T-cell (primary cell): ENCODE measurements around the gene TMBIM6. TPM values are rescaled to one million over a fixed set of nuclear protein-coding genes. Genes with fewer than 3 reads are reported as not detected.

ENCODE experiments used
- ATAC-seq, 4 experiments: fragments of 200-7000 bp in 3 of 4; fragments of 150-1000 bp in 1 of 4; cut with Tn5 transposase; replicated peaks in 1 of 4; 1 replicate in 3 of 4; 2 replicates in 1 of 4; pipeline ENCODE4 v1.10.0; 2021; ENCODE audit warnings: moderate library complexity in 3 of 4, mild to moderate bottlenecking in 2 of 4, moderate number of reproducible peaks in 1 of 4
- CTCF ChIA-PET, 2 donors: fragments of 300-600 bp; sonication (Branson Sonifier 250); formaldehyde crosslinking; loops; one replicate each; lab custom pipeline; 2022; ENCODE audit warnings: antibody characterized with exemption in 2 of 2; lab: Charles Lee
- POLR2A ChIA-PET, 2 donors: fragments of 300-600 bp; sonication (Branson Sonifier 250); formaldehyde crosslinking; loops; one replicate each; lab custom pipeline; 2022; ENCODE audit warnings: antibody characterized with exemption in 2 of 2; lab: Charles Lee
- DNase-seq, 35 experiments: peaks; one replicate each; pipeline versions ENCODE4 v3.0.0 to v3.0.0-alpha.2; 2013 to 2023
- H3K27ac ChIP-seq: one replicate; pipeline ENCODE4 v1.5.1; 2013; ENCODE audit warnings: low read length
- H3K27me3 ChIP-seq, 2 experiments: replicated peaks in 1 of 2; 1 replicate in 1 of 2; 2 replicates in 1 of 2; pipeline versions ENCODE4 v1.6.1 to v1.7.0; 2013; ENCODE audit warnings: low read length in 1 of 2, mixed read lengths in 1 of 2; ENCODE audit not compliant: control insufficient read depth in 2 of 2, insufficient read depth in 2 of 2; ENCODE audit errors: extremely low read depth in 1 of 2
- H3K36me3 ChIP-seq, 2 donors: 1 replicate in 1 of 2; 2 replicates in 1 of 2; pipeline versions ENCODE4 v1.6.1 to v1.7.0; 2013; ENCODE audit warnings: low read length in 1 of 2; ENCODE audit not compliant: control insufficient read depth in 2 of 2, insufficient read depth in 1 of 2; ENCODE audit errors: extremely low read depth in 1 of 2
- H3K4me1 ChIP-seq, 2 experiments: 1 replicate in 1 of 2; 2 replicates in 1 of 2; pipeline versions ENCODE4 v1.6.1 to v1.7.0; 2013; ENCODE audit warnings: low read length in 2 of 2, mixed read lengths in 1 of 2; ENCODE audit not compliant: insufficient read depth in 2 of 2, control insufficient read depth in 1 of 2; ENCODE audit errors: extremely low read depth in 1 of 2
- H3K4me3 ChIP-seq, 2 donors: 1 replicate in 1 of 2; 2 replicates in 1 of 2; pipeline versions ENCODE4 v1.5.1 to v1.7.0; 2013; ENCODE audit warnings: mild to moderate bottlenecking in 2 of 2, low read length in 1 of 2, moderate library complexity in 1 of 2; ENCODE audit not compliant: control insufficient read depth in 1 of 2; ENCODE audit errors: extremely low read depth in 1 of 2
- H3K9me3 ChIP-seq: 2 replicates; pipeline ENCODE4 v1.7.0; 2013
- H3K27ac Mint-ChIP-seq, 2 donors: one replicate each; pipeline ENCODE4 v1.8.0; 2020 to 2021; ENCODE audit warnings: mild to moderate bottlenecking in 2 of 2, mixed read lengths in 2 of 2
- H3K27me3 Mint-ChIP-seq, 2 donors: one replicate each; pipeline ENCODE4 v1.8.0; 2021 to 2022; ENCODE audit warnings: mixed read lengths in 2 of 2
- H3K36me3 Mint-ChIP-seq: one replicate; pipeline ENCODE4 v1.8.0; 2021; ENCODE audit warnings: mixed read lengths
- H3K4me1 Mint-ChIP-seq, 3 donors: one replicate each; pipeline ENCODE4 v1.8.0; 2020 to 2022; ENCODE audit warnings: mixed read lengths in 3 of 3, mild to moderate bottlenecking in 1 of 3
- H3K4me3 Mint-ChIP-seq, 3 donors: one replicate each; pipeline ENCODE4 v1.8.0; 2020 to 2022; ENCODE audit warnings: mild to moderate bottlenecking in 3 of 3, mixed read lengths in 3 of 3, moderate library complexity in 3 of 3
- H3K9me3 Mint-ChIP-seq, 3 donors: one replicate each; pipeline ENCODE4 v1.8.0; 2020 to 2022; ENCODE audit warnings: mixed read lengths in 3 of 3
- WGBS: methylation state at CpG from one replicate; pipeline ENCODE4 v1.1.5; 2013; ENCODE audit warnings: missing lambda C conversion rate; ENCODE audit not compliant: insufficient coverage; 5-methylcytosine and 5-hydroxymethylcytosine counted together
- total RNA-seq, 35 experiments: library from RNA in 6 of 35; stranded (reverse) in 6 of 35; fragments of 120-200 nt in 1 of 35; gene quantifications; one replicate each; pipeline versions ENCODE4 v1.2.1 to v1.2.4 and lab custom pipeline; 2013 to 2026

TMBIM6 gene
- total RNA-seq: 100 to 1,000 TPM; 333 to 426 (median 401) TPM
- 374 TPM for total RNA-seq (2013)
- total RNA-seq (lab: John Stamatoyannopoulos, UW): 401 to 985 (median 680) reads per million in 29 experiments

GRCh38 chr12:49740930-49741881 lies at the start of gene TMBIM6:
TSS of gene TMBIM6 (plus strand) at chr12:49741557. CDS start at chr12:49752494, 10,937 bp downstream.
- Histone ChIP-seq H3K27ac (peak within 1 kb of the TSS; percentile 96), H3K4me3 (peak within 1 kb of the TSS; percentile 70 to 90), H3K9me3 (no peaks in the 10 kb centered on the region), H3K36me3 (peaks cover 0 to 14% of the 10 kb centered on the region in 2 donors), H3K4me1 (peaks cover 32 to 33% of the 10 kb centered on the region in 2 experiments), H3K27me3 (no peaks in the 10 kb centered on the region)
- DNase-seq (peak; percentile 94 to 100 (median 99)), ATAC-seq (peak; percentile 87 to 94 (median 94))
- CTCF ChIA-PET: interaction anchor here (0.6 to 2.7 kb wide), 48 partner anchors 9 to 1790 kb away, joined by 3 to 57 read pairs (median 5); partner anchors contain the start of genes BCDIN3D (in 1 of the 2), COX14 (in 1 of the 2), NCKAP5L (in 1 of the 2) and PRPF40B (in 1 of the 2)
- H3K36me3 Mint-ChIP-seq: peaks cover 9% of the 10 kb centered on the region
- H3K4me3 Mint-ChIP-seq: peak within 1 kb of the TSS; percentile 87 to 97 (median 92)
- peaks cover 47% of the 10 kb centered on the region in 3 donors for H3K4me1 Mint-ChIP-seq
- no peaks in the 10 kb centered on the region for H3K9me3 Mint-ChIP-seq
- POLR2A ChIA-PET: interaction anchor here (0.6 to 1.4 kb wide), 24 partner anchors 9 to 1079 kb away, joined by 3 to 14 read pairs (median 4); partner anchors contain the start of genes COX14 (in 1 of the 2) and TROAP (in 1 of the 2)
- peak within 1 kb of the TSS; percentile 97 to 99 for H3K27ac Mint-ChIP-seq
- 3% methylated on average over 42 of the region's 50 CpGs for WGBS
- H3K27me3 Mint-ChIP-seq: no peaks in the 10 kb centered on the region

- Mint-ChIP-seq H3K4me3 (no peak overlapping the region), H3K4me1 (peaks cover 46 to 58% (median 46%) of the 10 kb centered on the region in 3 donors), H3K36me3 (no peaks in the 10 kb centered on the region), H3K27me3 (no peaks in the 10 kb centered on the region), H3K9me3 (no peaks in the 10 kb centered on the region), H3K27ac (no peak overlapping the region)
- Histone ChIP-seq H3K4me1 (peaks cover 3 to 12% of the 10 kb centered on the region in 2 experiments), H3K27ac (no peak overlapping the region), H3K36me3 (no peaks in the 10 kb centered on the region), H3K9me3 (no peaks in the 10 kb centered on the region), H3K27me3 (no peaks in the 10 kb centered on the region), H3K4me3 (no peak overlapping the region)
- no peak for DNase-seq
- CTCF ChIA-PET: interaction anchor here (0.5 to 0.8 kb wide), 5 partner anchors 29 to 576 kb away, joined by 3 to 7 read pairs (median 3); no protein-coding TSS in a partner anchor
- ATAC-seq: no peak
- 85% methylated on average over 3 of the region's 3 CpGs for WGBS
- POLR2A ChIA-PET: interaction anchor here in 1 of 2 donors (0.7 kb wide), 1 partner anchor 316 kb away, joined by 3 read pairs; no protein-coding TSS in a partner anchor
Measured at GRCh38 chr12:49692851-49693250, 48.5 kb upstream of the TMBIM6 start.

GRCh38 chr12:49693931-49694444 lies 47.4 kb upstream of the TMBIM6 start:
- ChIA-PET POLR2A (interaction anchor here in 1 of 2 donors (0.7 kb wide), 1 partner anchor 20 kb away, joined by 4 read pairs; no protein-coding TSS in a partner anchor), CTCF (interaction anchor here in 1 of 2 donors (0.9 kb wide), 1 partner anchor 663 kb away, joined by 3 read pairs; no protein-coding TSS in a partner anchor)
- no peaks in the 10 kb centered on the region for H3K9me3 Mint-ChIP-seq
- peaks cover 14 to 15% of the 10 kb centered on the region in 2 experiments for H3K4me1 ChIP-seq
- no peak overlapping the region for H3K4me3 ChIP-seq
- no peak overlapping the region for H3K4me3 Mint-ChIP-seq
- ATAC-seq (no peak), DNase-seq (no peak)
- H3K27ac ChIP-seq: no peak overlapping the region
- H3K36me3 Mint-ChIP-seq: no peaks in the 10 kb centered on the region
- H3K9me3 ChIP-seq: no peaks in the 10 kb centered on the region
- peaks cover 50 to 58% (median 53%) of the 10 kb centered on the region in 3 donors for H3K4me1 Mint-ChIP-seq
- H3K27ac Mint-ChIP-seq: no peak overlapping the region
- no peaks in the 10 kb centered on the region for H3K27me3 ChIP-seq
- WGBS: 100% methylated on average over 3 of the region's 8 CpGs
- no peaks in the 10 kb centered on the region for H3K36me3 ChIP-seq
- H3K27me3 Mint-ChIP-seq: no peaks in the 10 kb centered on the region

- Mint-ChIP-seq H3K4me1 (peaks cover 42 to 58% (median 44%) of the 10 kb centered on the region in 3 donors), H3K9me3 (no peaks in the 10 kb centered on the region), H3K27ac (peak overlapping the region in 1 of 2 donors; percentile 6), H3K36me3 (no peaks in the 10 kb centered on the region), H3K27me3 (no peaks in the 10 kb centered on the region), H3K4me3 (no peak overlapping the region)
- ChIA-PET CTCF (interaction anchor here (0.7 to 1.1 kb wide), 6 partner anchors 8 to 737 kb away, joined by 3 read pairs; no protein-coding TSS in a partner anchor), POLR2A (interaction anchor here in 1 of 2 donors (0.6 kb wide), 1 partner anchor 10 kb away, joined by 3 read pairs; no protein-coding TSS in a partner anchor)
- no peak overlapping the region for H3K27ac ChIP-seq
- H3K27me3 ChIP-seq: no peaks in the 10 kb centered on the region
- peaks cover 11 to 24% of the 10 kb centered on the region in 2 experiments for H3K4me1 ChIP-seq
- H3K36me3 ChIP-seq: no peaks in the 10 kb centered on the region
- no peak overlapping the region for H3K4me3 ChIP-seq
- no peak for ATAC-seq
- H3K9me3 ChIP-seq: no peaks in the 10 kb centered on the region
- no peak for DNase-seq
Measured at GRCh38 chr12:49696723-49697122, 44.6 kb upstream of the TMBIM6 start.

- no CpG with 5 or more reads among the region's 4 CpGs for WGBS
- no peaks in the 10 kb centered on the region for H3K9me3 Mint-ChIP-seq
Measured at GRCh38 chr12:49697808-49698207, 43.5 kb upstream of the TMBIM6 start.

More at GRCh38 chr12:49697808-49698207, 43.5 kb upstream of the TMBIM6 start:
- DNase-seq: no peak
- Histone ChIP-seq H3K27ac (no peak overlapping the region), H3K36me3 (no peaks in the 10 kb centered on the region), H3K9me3 (no peaks in the 10 kb centered on the region), H3K27me3 (no peaks in the 10 kb centered on the region), H3K4me3 (no peak overlapping the region), H3K4me1 (peaks cover 14 to 30% of the 10 kb centered on the region in 2 experiments)
- ChIA-PET CTCF (interaction anchor here (0.6 to 1.5 kb wide), 6 partner anchors 10 to 60 kb away, joined by 3 read pairs; no protein-coding TSS in a partner anchor), POLR2A (interaction anchor here in 1 of 2 donors (0.7 kb wide), 1 partner anchor 21 kb away, joined by 4 read pairs; no protein-coding TSS in a partner anchor)
- Mint-ChIP-seq H3K4me1 (peaks cover 46 to 62% (median 47%) of the 10 kb centered on the region in 3 donors), H3K36me3 (no peaks in the 10 kb centered on the region), H3K4me3 (peak overlapping the region in 1 of 3 donors; percentile 89), H3K27ac (no peak overlapping the region), H3K27me3 (no peaks in the 10 kb centered on the region)
- no peak for ATAC-seq
